GM10266 (cell line): ENCODE measurements around the gene ITFG1.

Experiments
- DNase-seq: peaks from one replicate; pipeline ENCODE4 v3.0.0; 2012; ENCODE audit errors: extremely low spot score
- TF ChIP-seq, protein P1 (sequence below): IDR thresholded peaks from 2 replicates; pipeline ENCODE4 v1.5.1; 2012; ENCODE audit warnings: mild to moderate bottlenecking, low read depth; ENCODE audit not compliant: control insufficient read depth, insufficient read depth; ENCODE audit errors: missing control alignments

The ITFG1 gene

GRCh38 chr16:47247690-47248089 lies 213.2 kb downstream of the ITFG1 start:
- no peak for DNase-seq

DNA sequence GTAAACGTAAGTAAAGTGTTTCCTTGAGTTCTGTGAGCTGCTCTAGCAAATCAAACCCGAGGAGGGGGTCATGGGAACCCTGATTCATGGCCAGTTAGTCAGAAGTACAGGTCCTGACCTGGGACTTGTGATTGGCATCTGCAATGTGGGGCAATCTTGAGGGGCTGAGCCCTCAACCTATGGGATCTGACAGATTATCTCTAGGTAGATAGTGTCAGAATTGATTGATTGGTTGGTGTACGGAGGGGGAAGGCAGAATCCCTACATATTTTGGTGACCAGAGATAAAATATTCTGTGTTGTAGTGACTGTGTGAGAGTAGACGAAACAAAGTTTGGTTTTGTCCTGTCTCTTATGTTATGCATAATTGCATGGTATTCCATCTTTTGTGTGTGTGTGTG lies 216.7 kb downstream of the ITFG1 start:
- DNase-seq, result no peak
- TF ChIP-seq, protein P1, sequence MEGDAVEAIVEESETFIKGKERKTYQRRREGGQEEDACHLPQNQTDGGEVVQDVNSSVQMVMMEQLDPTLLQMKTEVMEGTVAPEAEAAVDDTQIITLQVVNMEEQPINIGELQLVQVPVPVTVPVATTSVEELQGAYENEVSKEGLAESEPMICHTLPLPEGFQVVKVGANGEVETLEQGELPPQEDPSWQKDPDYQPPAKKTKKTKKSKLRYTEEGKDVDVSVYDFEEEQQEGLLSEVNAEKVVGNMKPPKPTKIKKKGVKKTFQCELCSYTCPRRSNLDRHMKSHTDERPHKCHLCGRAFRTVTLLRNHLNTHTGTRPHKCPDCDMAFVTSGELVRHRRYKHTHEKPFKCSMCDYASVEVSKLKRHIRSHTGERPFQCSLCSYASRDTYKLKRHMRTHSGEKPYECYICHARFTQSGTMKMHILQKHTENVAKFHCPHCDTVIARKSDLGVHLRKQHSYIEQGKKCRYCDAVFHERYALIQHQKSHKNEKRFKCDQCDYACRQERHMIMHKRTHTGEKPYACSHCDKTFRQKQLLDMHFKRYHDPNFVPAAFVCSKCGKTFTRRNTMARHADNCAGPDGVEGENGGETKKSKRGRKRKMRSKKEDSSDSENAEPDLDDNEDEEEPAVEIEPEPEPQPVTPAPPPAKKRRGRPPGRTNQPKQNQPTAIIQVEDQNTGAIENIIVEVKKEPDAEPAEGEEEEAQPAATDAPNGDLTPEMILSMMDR, result no peak

More at GRCh38 chr16:47247690-47248089, 213.2 kb downstream of the ITFG1 start:
- TF ChIP-seq, protein P1, result no peak

DNA sequence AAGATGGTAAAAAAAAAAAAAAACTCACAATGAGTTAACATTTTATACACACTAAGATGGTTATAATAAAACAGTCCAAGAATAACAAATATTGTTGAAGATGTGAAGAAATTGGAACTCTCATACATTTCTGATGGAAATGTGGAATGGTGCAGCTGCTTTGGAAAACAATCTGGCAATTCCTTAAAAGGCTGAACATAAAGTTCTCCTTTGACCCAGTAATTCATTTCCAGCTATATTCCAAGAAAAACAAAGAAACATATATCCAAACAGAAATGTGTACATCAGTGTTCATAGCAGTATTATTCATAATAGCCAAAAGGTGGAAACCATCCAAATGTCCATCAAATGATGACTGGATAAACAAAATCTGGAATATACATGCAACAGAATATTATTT lies 219.8 kb downstream of the ITFG1 start:
- DNase-seq, result no peak
- TF ChIP-seq, protein P1, result no peak

GRCh38 chr16:47236716-47237115 lies 224.1 kb downstream of the ITFG1 start:
- TF ChIP-seq, protein P1, result no peak
- DNase-seq, result no peak

DNA sequence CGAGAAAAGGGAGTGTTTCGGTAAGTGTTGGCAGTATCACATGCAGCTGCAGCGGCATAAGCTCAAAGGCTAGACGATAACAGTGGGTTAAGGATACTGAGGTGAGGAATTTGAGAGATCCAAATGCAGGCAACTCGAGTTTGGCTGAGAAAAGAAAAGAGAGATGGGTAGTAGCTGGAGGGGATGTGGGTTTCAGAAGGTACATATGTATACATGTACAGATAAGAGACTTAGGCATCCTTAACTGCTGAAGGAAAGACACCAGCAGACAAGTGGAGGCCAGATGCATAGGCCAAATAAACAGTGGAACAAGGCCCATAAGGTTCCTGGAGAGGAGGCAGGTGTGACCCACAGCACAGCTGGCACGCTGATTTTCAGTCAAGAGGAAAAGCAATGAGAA lies 230.6 kb downstream of the ITFG1 start:
- no peak for DNase-seq
- TF ChIP-seq, protein P1, result no peak

GRCh38 chr16:47229053-47230050 lies 231.5 kb downstream of the ITFG1 start:
- no peak for DNase-seq
- TF ChIP-seq, protein P1, result no peak

DNA sequence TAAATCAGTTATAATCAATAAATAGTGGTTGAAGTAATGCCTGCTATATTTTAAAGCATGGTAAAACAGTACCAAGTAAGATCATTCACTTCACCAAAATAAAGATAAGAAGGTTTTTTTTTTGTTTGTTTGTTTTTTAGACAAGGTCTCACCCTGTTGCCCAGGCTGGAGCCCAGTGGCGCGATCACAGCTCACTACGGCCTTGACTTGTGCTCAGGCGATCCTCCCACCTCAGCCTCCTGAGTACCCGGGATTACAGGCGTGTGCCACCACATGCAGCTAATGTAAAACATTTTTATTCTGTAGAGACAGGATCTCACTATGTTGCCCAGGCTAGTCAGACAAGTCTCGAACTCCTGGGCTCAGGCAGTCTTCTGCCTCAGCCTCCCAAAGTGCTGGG lies 232.6 kb downstream of the ITFG1 start:
- DNase-seq, result no peak
- TF ChIP-seq, protein P1, result no peak
